ENCODE measurements around the gene UBE2V1.

GRCh38 chr20:50073500-50073899, 39.5 kb downstream of the UBE2V1 start:
- TF ChIP-seq CTCF (IDR thresholded peaks at IDR 0.05) (no peak), POLR2A (IDR thresholded peaks at IDR 0.05) (no peak)

Data from uterus (tissue), 2 donors.